Measurements from ENCODE around the gene MMD. TPM values are rescaled to one million over a fixed set of nuclear protein-coding genes. Genes with fewer than 3 reads are reported as not detected.

MMD gene
- total RNA-seq, 1 donor from 2014 or later = 16.7 TPM

DNA sequence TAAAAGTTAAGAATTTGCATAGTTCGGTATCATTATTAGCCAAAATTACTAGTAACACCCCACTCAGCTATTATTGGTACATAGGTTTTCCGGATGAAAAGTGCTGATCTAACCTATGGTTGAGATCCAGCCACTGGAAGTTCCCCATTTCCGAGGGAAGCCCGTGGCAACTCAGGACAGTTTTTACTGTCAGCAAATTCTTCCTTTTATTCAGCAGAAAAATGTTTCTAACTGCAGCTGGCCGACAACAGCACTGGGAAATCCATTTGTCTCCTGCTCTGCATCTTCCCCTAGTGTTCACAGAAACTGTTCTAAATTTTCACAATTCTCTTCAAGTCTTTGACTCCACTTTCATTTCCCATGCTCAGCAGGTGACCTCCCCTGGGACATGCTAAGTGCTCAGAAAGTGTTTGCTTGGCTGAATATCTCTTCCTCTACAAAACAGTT lies 15.5 kb upstream of the MMD start:
- Histone ChIP-seq H3K36me3 (no peaks in the 10 kb centered on the region), H3K27ac (no peak overlapping the region), H3K4me3 (no peak overlapping the region), H3K9me3 (no peaks in the 10 kb centered on the region), H3K4me1 (peaks cover 21% of the 10 kb centered on the region), H3K27me3 (no peaks in the 10 kb centered on the region)
- TF ChIP-seq, protein P1, sequence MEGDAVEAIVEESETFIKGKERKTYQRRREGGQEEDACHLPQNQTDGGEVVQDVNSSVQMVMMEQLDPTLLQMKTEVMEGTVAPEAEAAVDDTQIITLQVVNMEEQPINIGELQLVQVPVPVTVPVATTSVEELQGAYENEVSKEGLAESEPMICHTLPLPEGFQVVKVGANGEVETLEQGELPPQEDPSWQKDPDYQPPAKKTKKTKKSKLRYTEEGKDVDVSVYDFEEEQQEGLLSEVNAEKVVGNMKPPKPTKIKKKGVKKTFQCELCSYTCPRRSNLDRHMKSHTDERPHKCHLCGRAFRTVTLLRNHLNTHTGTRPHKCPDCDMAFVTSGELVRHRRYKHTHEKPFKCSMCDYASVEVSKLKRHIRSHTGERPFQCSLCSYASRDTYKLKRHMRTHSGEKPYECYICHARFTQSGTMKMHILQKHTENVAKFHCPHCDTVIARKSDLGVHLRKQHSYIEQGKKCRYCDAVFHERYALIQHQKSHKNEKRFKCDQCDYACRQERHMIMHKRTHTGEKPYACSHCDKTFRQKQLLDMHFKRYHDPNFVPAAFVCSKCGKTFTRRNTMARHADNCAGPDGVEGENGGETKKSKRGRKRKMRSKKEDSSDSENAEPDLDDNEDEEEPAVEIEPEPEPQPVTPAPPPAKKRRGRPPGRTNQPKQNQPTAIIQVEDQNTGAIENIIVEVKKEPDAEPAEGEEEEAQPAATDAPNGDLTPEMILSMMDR (IDR thresholded peaks at IDR 0.05) = no peak
- TF ChIP-seq POLR2AphosphoS5 (IDR thresholded peaks at IDR 0.05; ENCODE audit: insufficient read depth in 1 of 2, low read depth in 1 of 2) (no peak), POLR2A (IDR thresholded peaks at IDR 0.05) (no peak)
- intact Hi-C loops (cut with DNase I) = no loop called here
- no peak for DNase-seq (ENCODE audit: extremely low spot score in 2 of 2)

DNA sequence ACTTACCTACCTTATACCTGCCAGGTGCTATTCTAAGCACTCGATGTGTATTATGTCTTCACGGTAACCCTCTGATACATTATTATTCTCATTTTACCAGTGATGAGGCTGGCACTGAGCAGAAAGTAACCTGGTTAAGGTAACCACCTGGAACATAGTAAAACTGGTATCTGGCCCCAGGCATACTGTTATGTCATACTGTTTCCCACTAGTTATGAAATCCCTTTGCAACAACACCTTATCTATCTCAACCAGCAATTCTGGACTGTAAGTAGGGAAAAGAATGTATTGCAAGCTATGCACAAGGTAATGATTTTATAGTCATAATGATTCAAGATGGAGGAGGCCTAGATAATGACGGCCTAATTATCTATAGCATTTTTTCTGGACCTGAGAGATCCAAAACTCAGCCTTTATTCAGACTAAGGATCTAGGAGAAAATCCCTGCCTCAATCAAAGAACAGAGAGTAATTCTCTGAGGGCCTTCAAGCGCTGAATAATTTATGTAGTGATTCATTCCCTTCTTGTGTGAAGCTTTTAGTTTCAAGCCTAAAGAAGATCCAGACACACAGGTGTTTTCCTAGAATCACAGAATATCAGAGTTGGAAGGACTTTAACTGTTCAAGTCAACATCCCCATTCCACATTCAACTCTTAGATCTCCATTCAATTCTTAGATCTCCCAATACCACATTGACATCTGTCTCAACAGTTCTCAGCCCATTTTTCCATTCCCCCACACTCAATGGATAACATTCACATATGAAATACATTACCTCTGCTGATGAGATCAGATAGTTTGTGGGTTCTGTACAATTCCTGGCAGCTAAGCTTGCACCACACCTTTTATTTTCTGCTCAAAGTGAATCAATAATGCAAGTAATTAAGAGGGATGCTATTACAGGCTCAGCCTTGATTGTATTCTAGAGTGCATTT lies 14.9 kb upstream of the MMD start:
- TF ChIP-seq POLR2AphosphoS5 (IDR thresholded peaks at IDR 0.05; ENCODE audit: insufficient read depth in 1 of 2, low read depth in 1 of 2) (no peak), POLR2A (IDR thresholded peaks at IDR 0.05) (no peak)
- TF ChIP-seq, protein P1 (IDR thresholded peaks at IDR 0.05) = no peak
- Histone ChIP-seq H3K27me3 (no peaks in the 10 kb centered on the region), H3K36me3 (no peaks in the 10 kb centered on the region), H3K27ac (no peak overlapping the region), H3K4me1 (peaks cover 21% of the 10 kb centered on the region), H3K4me3 (no peak overlapping the region), H3K9me3 (no peaks in the 10 kb centered on the region)
- no peak for DNase-seq (ENCODE audit: extremely low spot score in 2 of 2)
- intact Hi-C loops (cut with DNase I) = no loop called here

DNA sequence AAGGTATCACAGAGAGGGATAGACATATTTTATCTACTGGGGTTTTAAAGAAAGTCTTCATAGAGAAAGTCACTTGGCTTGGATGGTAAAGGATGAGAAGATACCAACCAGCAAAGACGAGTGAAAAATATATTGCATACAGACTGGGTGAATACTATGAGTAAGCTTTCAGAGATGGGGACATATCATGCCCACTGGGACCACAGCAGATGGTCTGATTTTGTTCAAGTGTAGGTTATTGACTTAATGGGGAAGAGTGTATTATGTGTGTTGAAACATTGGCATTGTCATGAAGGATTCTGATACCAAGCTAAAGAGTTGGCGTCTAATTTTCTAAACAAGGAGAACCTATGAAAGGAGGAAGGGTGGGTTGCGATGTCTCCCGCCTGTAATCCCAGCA lies 13.8 kb upstream of the MMD start:
- H3K4me3 ChIP-seq = no peak overlapping the region
- intact Hi-C loops (cut with DNase I) = no loop called here
- TF ChIP-seq, protein P1 (IDR thresholded peaks at IDR 0.05) = no peak
- TF ChIP-seq POLR2AphosphoS5 (IDR thresholded peaks at IDR 0.05; ENCODE audit: insufficient read depth in 1 of 2, low read depth in 1 of 2) (no peak), POLR2A (IDR thresholded peaks at IDR 0.05) (no peak)
- H3K27me3 ChIP-seq = no peaks in the 10 kb centered on the region
- peaks cover 27% of the 10 kb centered on the region for H3K4me1 ChIP-seq
- DNase-seq (ENCODE audit: extremely low spot score in 2 of 2) = no peak
- H3K36me3 ChIP-seq = no peaks in the 10 kb centered on the region
- no peaks in the 10 kb centered on the region for H3K9me3 ChIP-seq
- no peak overlapping the region for H3K27ac ChIP-seq

DNA sequence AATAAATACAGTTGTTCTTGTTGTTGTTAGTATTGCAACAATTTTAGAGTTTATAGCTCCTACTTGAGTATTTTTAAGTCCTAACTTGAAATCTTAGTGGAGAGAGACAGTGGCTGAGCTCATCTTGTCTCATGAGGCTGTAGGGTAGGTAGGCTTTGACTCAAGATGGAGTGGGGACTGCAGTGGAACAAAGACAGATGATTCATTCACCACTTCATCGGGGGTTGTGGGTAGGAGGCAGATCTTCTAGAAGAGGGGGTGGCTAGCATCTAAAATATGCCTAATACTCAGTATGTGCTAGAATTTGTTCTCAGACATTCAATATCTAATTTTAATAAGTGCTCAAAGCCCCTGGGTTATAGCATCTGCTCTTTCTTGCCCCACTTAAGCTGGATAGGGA lies 13.1 kb upstream of the MMD start:
- no peak for TF ChIP-seq POLR2A (IDR thresholded peaks at IDR 0.05)
- TF ChIP-seq POLR2AphosphoS5 (IDR thresholded peaks at IDR 0.05; ENCODE audit: insufficient read depth in 1 of 2, low read depth in 1 of 2) = no peak
- TF ChIP-seq, protein P1 (IDR thresholded peaks at IDR 0.05) = no peak
- H3K9me3 ChIP-seq = no peaks in the 10 kb centered on the region
- no peak overlapping the region for H3K27ac ChIP-seq
- H3K36me3 ChIP-seq = no peaks in the 10 kb centered on the region
- peaks cover 27% of the 10 kb centered on the region for H3K4me1 ChIP-seq
- DNase-seq (ENCODE audit: extremely low spot score in 2 of 2) = no peak
- intact Hi-C loops (cut with DNase I) = no loop called here
- no peaks in the 10 kb centered on the region for H3K27me3 ChIP-seq
- H3K4me3 ChIP-seq = no peak overlapping the region

Measured in vagina (tissue), 2 donors.